ENCODE results near the gene RFT1.

RFT1 gene

GRCh38 chr3:53109891-53110771 lies 20.1 kb downstream of the RFT1 start:
- no peaks in the 10 kb centered on the region for H3K4me1 ChIP-seq (ENCODE audit: control insufficient read depth, insufficient read depth, low read length)
- ChIA-PET CTCF (interaction anchor here (0.6 to 3.2 kb wide), 16 partner anchors 8 to 831 kb away, joined by 3 to 20 read pairs (median 4); partner anchors contain the start of gene WDR82), POLR2A (no interaction called here)
- H3K36me3 ChIP-seq (ENCODE audit: control insufficient read depth in 2 of 2, insufficient read depth in 1 of 2, low read length in 2 of 2) = peaks cover 12 to 53% of the 10 kb centered on the region in 2 experiments; a peak in 2 of 3 replicates
- H3K4me3 ChIP-seq (ENCODE audit: low read depth, low read length) = no peak overlapping the region
- TF ChIP-seq ZNF518A (tag by site-specific recombination; conservative IDR thresholded peaks at IDR 0.05; ENCODE audit: low read depth) (no peak), ZIC2 (tag by site-specific recombination; IDR thresholded peaks at IDR 0.05) (no peak), CTCF (tag by site-specific recombination; IDR thresholded peaks at IDR 0.05) (peak; percentile 25; the same call in 1 of the 2 replicates), TRIM28 (IDR thresholded peaks at IDR 0.05; ENCODE audit: borderline replicate concordance, low read length) (no peak), HIC1 (tag by site-specific recombination; IDR thresholded peaks at IDR 0.05) (no peak), INSM2 (tag by site-specific recombination; IDR thresholded peaks at IDR 0.05) (no peak), ZNF341 (tag by site-specific recombination; IDR thresholded peaks at IDR 0.05; ENCODE audit: low read depth) (peak; percentile 85), ZNF292 (tag by site-specific recombination; IDR thresholded peaks at IDR 0.05; ENCODE audit: borderline replicate concordance, low read depth) (no peak)
- H3K9me3 ChIP-seq (ENCODE audit: control insufficient read depth, insufficient read depth, low read depth, low read length) = no peaks in the 10 kb centered on the region
- no peak overlapping the region for H3K27ac ChIP-seq (ENCODE audit: extremely low read depth, low read depth, low read length)

- Histone ChIP-seq H3K4me1 (ENCODE audit: control insufficient read depth, insufficient read depth, low read length) (no peaks in the 10 kb centered on the region), H3K9me3 (ENCODE audit: control insufficient read depth, insufficient read depth, low read depth, low read length) (no peaks in the 10 kb centered on the region), H3K36me3 (ENCODE audit: control insufficient read depth in 2 of 2, insufficient read depth in 1 of 2, low read length in 2 of 2) (peaks cover 12 to 52% of the 10 kb centered on the region in 2 experiments; a peak in 2 of 3 replicates), H3K4me3 (ENCODE audit: low read depth, low read length) (no peak overlapping the region), H3K27ac (ENCODE audit: extremely low read depth, low read depth, low read length) (no peak overlapping the region)
- ChIA-PET CTCF (interaction anchor here (0.8 to 3.2 kb wide), 3 partner anchors 9 to 87 kb away, joined by 3 to 20 read pairs (median 4); no protein-coding TSS in a partner anchor), POLR2A (no interaction called here)
- TF ChIP-seq ZSCAN18 (tag by site-specific recombination; IDR thresholded peaks at IDR 0.05) (no peak), ZNF670 (tag by site-specific recombination; IDR thresholded peaks at IDR 0.05; ENCODE audit: low read depth) (no peak), ZNF639 (tag by site-specific recombination; IDR thresholded peaks at IDR 0.05) (no peak), ZNF645 (tag by site-specific recombination; IDR thresholded peaks at IDR 0.05) (no peak), ATF2 (tag by site-specific recombination; IDR thresholded peaks at IDR 0.05; ENCODE audit: low read depth) (no peak)
Measured at GRCh38 chr3:53109190-53109589, 21.0 kb downstream of the RFT1 start.
